ENCODE measurements around the gene CD3E. TPM values are rescaled to one million over a fixed set of nuclear protein-coding genes. Genes with fewer than 3 reads are reported as not detected.

CD3E gene
- total and polyA plus RNA-seq, 9 of the 15 experiments (the other 6 are each of a cell fraction or from before 2014, with no cell fraction given): 0.07 to 0.62 (median 0.19) TPM; not detected in 5

DNA sequence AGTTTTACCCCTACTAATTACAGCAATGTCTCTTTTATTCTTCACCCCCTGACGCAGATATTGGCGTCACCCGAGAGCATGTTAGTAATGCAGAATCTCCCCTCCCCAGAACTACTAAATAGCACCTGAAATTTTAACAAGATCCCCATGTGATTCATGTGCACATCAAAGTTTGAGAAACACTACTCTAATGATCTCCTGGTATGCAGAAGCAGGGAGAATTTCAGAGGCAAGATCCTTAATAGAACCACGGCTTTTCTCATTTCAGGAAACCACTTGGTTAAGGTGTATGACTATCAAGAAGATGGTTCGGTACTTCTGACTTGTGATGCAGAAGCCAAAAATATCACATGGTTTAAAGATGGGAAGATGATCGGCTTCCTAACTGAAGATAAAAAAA is 44.9 kb downstream of the CD3E start:
- Histone ChIP-seq H3K4me3 (no peak overlapping the region), H3K27me3 (ENCODE audit: control insufficient read depth in 2 of 2, insufficient read depth in 2 of 2, low read length in 2 of 2) (peaks cover 0 to 4% of the 10 kb centered on the region in 2 experiments; a peak in 1 of 5 replicates), H3K27ac (ENCODE audit: extremely low read depth, low read depth, low read length) (no peak overlapping the region), H3K79me2 (ENCODE audit: control insufficient read depth, insufficient read depth, low read length) (no peaks in the 10 kb centered on the region), H3K9me1 (ENCODE audit: control insufficient read depth, insufficient read depth, low read length) (no peaks in the 10 kb centered on the region), H3K9me3 (replicated peaks; ENCODE audit: control insufficient read depth, insufficient read depth, low read depth, low read length) (no peaks in the 10 kb centered on the region), H3K36me3 (ENCODE audit: control insufficient read depth, insufficient read depth, low read length) (no peaks in the 10 kb centered on the region), H3K4me1 (replicated peaks in 1 of 2; ENCODE audit: control insufficient read depth in 2 of 2, insufficient read depth in 2 of 2, low read length in 2 of 2) (peaks cover 0 to 6% of the 10 kb centered on the region in 2 experiments; a peak in 1 of 5 replicates), H4K20me1 (replicated peaks; ENCODE audit: control insufficient read depth, insufficient read depth, low read length) (no peaks in the 10 kb centered on the region), H3K9ac (ENCODE audit: insufficient read depth in 1 of 2, low read depth in 2 of 2, low read length in 2 of 2) (no peak overlapping the region), H2AFZ (ENCODE audit: low read depth, low read length) (no peak overlapping the region), H3K4me2 (ENCODE audit: insufficient read depth, low read length) (no peak overlapping the region)
- ATAC-seq (no peak), DNase-seq (ENCODE audit: extremely low read depth in 1 of 4, low spot score in 3 of 4) (no peak), FAIRE-seq (no peak)
- ChIA-PET CTCF (ENCODE audit: low intra/inter-chr PET ratio) (no interaction called here), POLR2A (interaction anchor here (0.8 kb wide), 1 partner anchor 198 kb away, joined by 3 read pairs; no protein-coding TSS in a partner anchor)
- in situ Hi-C loops (cut with MboI): no loop called here
- intact Hi-C loops (cut with micrococcal nuclease): loop anchor here (5.0 kb wide), 1 partner anchor 37 kb away; no protein-coding TSS in a partner anchor
- TF ChIP-seq FOXA3 (CRISPR knock-in tag; conservative IDR thresholded peaks at IDR 0.05 in 1 of 2, IDR thresholded peaks at IDR 0.05 in 1 of 2): no peak
- TF ChIP-seq HLTF (IDR thresholded peaks at IDR 0.05): no peak
- TF ChIP-seq HNRNPK (IDR thresholded peaks at IDR 0.05; ENCODE audit: low read depth, low read length, poor library complexity, severe bottlenecking): no peak
- no peak for TF ChIP-seq ZNF77 (CRISPR knock-in tag; IDR thresholded peaks at IDR 0.05)
- WGBS (ENCODE audit: insufficient coverage, low coverage, missing lambda C conversion rate): 33% methylated on average over 6 of the region's 6 CpGs
- BruUV-seq (replicated peaks): no TSS peak

DNA sequence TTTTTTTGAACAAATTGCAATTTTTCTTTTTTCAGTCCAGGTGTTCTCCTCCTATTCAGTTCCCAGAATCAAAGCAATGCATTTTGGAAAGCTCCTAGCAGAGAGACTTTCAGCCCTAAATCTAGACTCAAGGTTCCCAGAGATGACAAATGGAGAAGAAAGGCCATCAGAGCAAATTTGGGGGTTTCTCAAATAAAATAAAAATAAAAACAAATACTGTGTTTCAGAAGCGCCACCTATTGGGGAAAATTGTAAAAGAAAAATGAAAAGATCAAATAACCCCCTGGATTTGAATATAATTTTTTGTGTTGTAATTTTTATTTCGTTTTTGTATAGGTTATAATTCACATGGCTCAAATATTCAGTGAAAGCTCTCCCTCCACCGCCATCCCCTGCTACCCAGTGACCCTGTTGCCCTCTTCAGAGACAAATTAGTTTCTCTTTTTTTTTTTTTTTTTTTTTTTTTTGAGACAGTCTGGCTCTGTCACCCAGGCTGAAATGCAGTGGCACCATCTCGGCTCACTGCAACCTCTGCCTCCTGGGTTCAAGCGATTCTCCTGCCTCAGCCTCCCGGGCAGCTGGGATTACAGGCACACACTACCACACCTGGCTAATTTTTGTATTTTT is 48.7 kb downstream of the CD3E start:
- in situ Hi-C loops (cut with MboI) (no loop called here), intact Hi-C loops (cut with micrococcal nuclease) (loop anchor here (1.0 to 2.0 kb wide), 3 partner anchors 58 to 208 kb away; no protein-coding TSS in a partner anchor)
- no peak overlapping the region for H2AFZ ChIP-seq (ENCODE audit: low read depth, low read length)
- peak in 2 of 4 experiments; percentile 16 to 37 for DNase-seq (ENCODE audit: extremely low read depth in 1 of 4, low spot score in 3 of 4)
- no peak for FAIRE-seq
- H3K36me3 ChIP-seq (ENCODE audit: control insufficient read depth, insufficient read depth, low read length): no peaks in the 10 kb centered on the region
- no peaks in the 10 kb centered on the region for H3K79me2 ChIP-seq (ENCODE audit: control insufficient read depth, insufficient read depth, low read length)
- WGBS (ENCODE audit: insufficient coverage, low coverage, missing lambda C conversion rate): 0% methylated on average over 5 of the region's 6 CpGs
- no peak for ATAC-seq
- H3K9ac ChIP-seq (ENCODE audit: insufficient read depth in 1 of 2, low read depth in 2 of 2, low read length in 2 of 2): no peak overlapping the region
- H3K27me3 ChIP-seq (ENCODE audit: control insufficient read depth in 2 of 2, insufficient read depth in 2 of 2, low read length in 2 of 2): peaks cover 0 to 4% of the 10 kb centered on the region in 2 experiments; a peak in 1 of 5 replicates
- no TSS peak for BruUV-seq (replicated peaks)
- H3K4me3 ChIP-seq: no peak overlapping the region
- H3K27ac ChIP-seq (ENCODE audit: extremely low read depth, low read depth, low read length): no peak overlapping the region
- H4K20me1 ChIP-seq (replicated peaks; ENCODE audit: control insufficient read depth, insufficient read depth, low read length): no peaks in the 10 kb centered on the region
- ChIA-PET POLR2A (no interaction called here), CTCF (ENCODE audit: low intra/inter-chr PET ratio) (interaction anchor here (1.4 to 2.3 kb wide), 2 partner anchors 58 to 155 kb away, joined by 5 to 17 read pairs; no protein-coding TSS in a partner anchor)
- H3K9me3 ChIP-seq (replicated peaks; ENCODE audit: control insufficient read depth, insufficient read depth, low read depth, low read length): no peaks in the 10 kb centered on the region
- no peaks in the 10 kb centered on the region for H3K9me1 ChIP-seq (ENCODE audit: control insufficient read depth, insufficient read depth, low read length)
- no peak overlapping the region for H3K4me2 ChIP-seq (ENCODE audit: insufficient read depth, low read length)
- H3K4me1 ChIP-seq (replicated peaks in 1 of 2; ENCODE audit: control insufficient read depth in 2 of 2, insufficient read depth in 2 of 2, low read length in 2 of 2): peaks cover 0 to 6% of the 10 kb centered on the region in 2 experiments; a peak in 1 of 5 replicates
- 0 out of 2 replicates have a peak, but pooled peaks have one; percentile 22 for TF ChIP-seq SMC3 (conservative IDR thresholded peaks at IDR 0.05; ENCODE audit: insufficient read depth, low read depth, low read length)
- TF ChIP-seq, protein P1, sequence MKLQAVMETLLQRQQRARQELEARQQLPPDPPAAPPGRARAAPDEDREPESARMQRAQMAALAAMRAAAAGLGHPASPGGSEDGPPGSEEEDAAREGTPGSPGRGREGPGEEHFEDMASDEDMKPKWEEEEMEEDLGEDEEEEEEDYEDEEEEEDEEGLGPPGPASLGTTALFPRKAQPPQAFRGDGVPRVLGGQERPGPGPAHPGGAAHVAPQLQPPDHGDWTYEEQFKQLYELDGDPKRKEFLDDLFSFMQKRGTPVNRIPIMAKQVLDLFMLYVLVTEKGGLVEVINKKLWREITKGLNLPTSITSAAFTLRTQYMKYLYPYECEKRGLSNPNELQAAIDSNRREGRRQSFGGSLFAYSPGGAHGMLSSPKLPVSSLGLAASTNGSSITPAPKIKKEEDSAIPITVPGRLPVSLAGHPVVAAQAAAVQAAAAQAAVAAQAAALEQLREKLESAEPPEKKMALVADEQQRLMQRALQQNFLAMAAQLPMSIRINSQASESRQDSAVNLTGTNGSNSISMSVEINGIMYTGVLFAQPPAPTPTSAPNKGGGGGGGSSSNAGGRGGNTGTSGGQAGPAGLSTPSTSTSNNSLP (IDR thresholded peaks at IDR 0.05; ENCODE audit: borderline replicate concordance, low read depth, low read length): peak; percentile 84; the same call in 1 of the 2 replicates
- TF ChIP-seq KAT8 (IDR thresholded peaks at IDR 0.05; ENCODE audit: low read depth): no peak

All from K562 (cell line).